Posterior cingulate gyrus (tissue), 11 donors: Measurements from ENCODE around the gene LARP6.
A peak's percentile ranks its signal among the peaks of the same experiment; 100 is the strongest.
"Not testable (repeated sequence)": the region's sequence is repeated elsewhere in the genome, so short reads cannot be mapped to it uniquely, and the experiment has no call there.

Experiments used
- DNase-seq, 10 donors: peaks; one replicate each; pipeline versions ENCODE4 v3.0.0 to v3.0.0-alpha.2; 2020 to 2021; ENCODE audit warnings: mixed read lengths in 3 of 10
- intact Hi-C: fragments of 100-400 bp; cut with DNase I; formaldehyde crosslinking; loops from one replicate; pipeline ENCODE4 v1.15.1; 2023

Gene LARP6

GRCh38 chr15:70833861-70834765, 19.8 kb downstream of the LARP6 start:
- DNase-seq: peak in 1 of 10 donors; percentile 31
- intact Hi-C loops: no loop called here

DNA sequence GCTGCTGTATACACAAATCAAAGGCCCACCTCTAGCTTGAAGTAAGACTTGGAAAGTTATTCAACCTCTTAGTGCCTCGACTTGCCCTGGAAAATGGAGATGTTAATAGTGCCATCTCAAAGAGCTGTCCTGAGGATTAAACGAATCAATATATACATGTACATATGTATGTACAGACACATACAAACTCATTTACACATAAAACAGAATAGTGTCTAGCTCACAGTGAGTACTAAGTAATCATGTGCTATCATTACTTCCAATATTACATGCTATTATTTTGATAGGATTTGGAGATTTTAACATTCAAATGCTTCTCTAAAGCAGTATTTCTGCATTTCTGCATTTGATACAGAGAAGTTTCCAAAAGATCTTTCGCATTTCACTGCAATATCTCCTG, 20.5 kb downstream of the LARP6 start:
- intact Hi-C loops: no loop called here
- DNase-seq: no peak

- intact Hi-C loops: no loop called here
- peak in 1 of 10 donors; percentile 68 for DNase-seq
These were observed 21.8 kb downstream of the LARP6 start for GRCh38 chr15:70832176-70832575.

- peak in 1 of 10 donors; percentile 54 for DNase-seq
- intact Hi-C loops: no loop called here
These were observed 22.7 kb downstream of the LARP6 start for GRCh38 chr15:70831094-70831911.

- DNase-seq: no peak
- intact Hi-C loops: no loop called here
These were observed 23.3 kb downstream of the LARP6 start for GRCh38 chr15:70830615-70831014.

- DNase-seq: no peak
- intact Hi-C loops: no loop called here
These were observed 24.4 kb downstream of the LARP6 start for GRCh38 chr15:70829371-70830166.

DNA sequence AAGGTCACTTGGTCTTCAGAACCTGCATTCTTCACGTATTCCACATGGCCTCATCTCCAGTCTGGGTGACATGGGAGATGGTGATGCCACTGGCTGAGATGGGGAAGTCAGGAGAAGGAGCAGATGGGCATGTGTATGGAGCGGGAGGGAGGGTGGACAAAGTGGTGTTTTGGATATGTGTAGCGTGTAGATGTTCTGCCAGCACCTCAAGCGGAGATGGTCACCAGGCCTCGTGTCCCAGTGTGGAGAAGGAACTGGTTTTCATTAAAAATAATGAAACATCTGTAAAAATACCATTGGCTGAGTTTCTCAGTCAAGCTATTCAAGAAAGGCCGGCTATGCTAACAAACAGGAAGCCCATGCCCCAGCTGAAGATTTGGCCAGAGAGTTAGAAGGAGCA, 26.2 kb downstream of the LARP6 start:
- DNase-seq: peak in 1 of 10 donors; percentile 46
- intact Hi-C loops: no loop called here

GRCh38 chr15:70826634-70827033, 27.3 kb downstream of the LARP6 start:
- intact Hi-C loops: no loop called here

GRCh38 chr15:70825841-70826240, 28.1 kb downstream of the LARP6 start:
- DNase-seq: no peak
- intact Hi-C loops: loop anchor here (1.0 kb wide), 1 partner anchor 49 kb away; no protein-coding TSS in a partner anchor

More at GRCh38 chr15:70826634-70827033, 27.3 kb downstream of the LARP6 start:
- peak in 1 of 10 donors; percentile 53 for DNase-seq

- intact Hi-C loops: no loop called here
- no peak for DNase-seq
These were observed 30.8 kb downstream of the LARP6 start for GRCh38 chr15:70823196-70823595.

- intact Hi-C loops: no loop called here
- no peak for DNase-seq
These were observed 33.7 kb downstream of the LARP6 start for GRCh38 chr15:70820214-70820613.

GRCh38 chr15:70818580-70818979, 35.4 kb downstream of the LARP6 start:
- intact Hi-C loops: no loop called here
- no peak for DNase-seq

GRCh38 chr15:70817266-70817665, 36.7 kb downstream of the LARP6 start:
- no peak for DNase-seq
- intact Hi-C loops: no loop called here

GRCh38 chr15:70815604-70816003, 38.4 kb downstream of the LARP6 start:
- DNase-seq: no peak
- intact Hi-C loops: no loop called here

DNA sequence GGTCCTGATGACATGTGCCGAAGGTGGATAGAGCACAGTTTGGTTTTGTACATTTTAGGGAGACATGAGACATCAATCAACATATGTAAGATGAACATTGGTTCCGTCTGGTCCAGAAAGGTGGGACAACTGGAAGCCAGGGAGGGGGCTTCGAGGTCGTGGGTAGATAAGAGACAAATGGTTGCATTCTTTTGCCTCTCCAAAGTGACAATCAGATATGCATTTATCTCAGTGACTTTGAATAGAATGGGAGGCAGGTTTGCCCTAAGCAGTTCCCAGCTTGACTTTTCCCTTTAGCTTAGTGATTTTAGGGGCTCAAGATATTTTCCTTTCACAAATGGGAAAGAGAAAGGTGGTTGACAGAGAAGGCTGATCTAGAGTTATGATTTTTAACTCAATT, 38.9 kb downstream of the LARP6 start:
- DNase-seq, intact Hi-C loops: not testable (repeated sequence)

GRCh38 chr15:70812827-70813364, 41.1 kb downstream of the LARP6 start:
- no peak for DNase-seq
- intact Hi-C loops: loop anchor here (2.0 kb wide), 1 partner anchor 134 kb away; no protein-coding TSS in a partner anchor

GRCh38 chr15:70810916-70811578, 42.9 kb downstream of the LARP6 start:
- DNase-seq: peak in 1 of 10 donors; percentile 75
- intact Hi-C loops: no loop called here

DNA sequence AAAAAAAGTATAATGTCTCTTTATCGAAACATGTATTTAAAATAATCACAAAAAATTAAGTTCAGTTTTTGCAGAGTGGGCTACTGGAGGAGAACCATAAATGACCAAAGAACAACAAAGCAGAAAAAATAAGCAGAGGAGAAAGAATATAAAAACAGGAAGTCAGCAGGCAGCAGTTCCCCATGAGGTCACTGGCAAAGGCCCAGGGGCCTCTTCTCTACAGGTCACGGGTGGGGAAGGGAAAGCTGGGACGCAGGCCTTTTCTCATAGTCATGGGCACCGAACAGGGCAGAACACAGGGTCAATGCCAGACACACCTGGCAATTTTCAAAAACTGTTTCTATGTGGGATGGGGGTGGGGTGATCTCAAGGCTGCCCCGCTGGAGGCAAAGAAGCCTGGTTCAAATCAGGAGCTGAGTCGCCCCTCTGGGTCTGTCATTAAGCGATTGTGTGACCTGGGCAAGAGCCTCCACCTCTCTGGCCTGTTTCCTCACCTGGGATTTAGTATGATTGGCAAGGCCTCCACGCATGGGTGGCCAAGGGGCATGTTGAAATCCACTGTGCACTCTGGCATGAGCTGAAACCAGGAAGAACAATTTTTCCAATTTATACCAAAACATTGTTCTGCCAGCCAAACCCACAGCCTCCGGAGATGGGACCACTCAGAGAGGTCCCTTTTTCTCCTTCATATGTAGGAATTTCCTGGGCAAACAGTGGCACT, 46.8 kb downstream of the LARP6 start:
- DNase-seq: peak in 3 of 10 donors; percentile 15 to 29 (median 15)

DNA sequence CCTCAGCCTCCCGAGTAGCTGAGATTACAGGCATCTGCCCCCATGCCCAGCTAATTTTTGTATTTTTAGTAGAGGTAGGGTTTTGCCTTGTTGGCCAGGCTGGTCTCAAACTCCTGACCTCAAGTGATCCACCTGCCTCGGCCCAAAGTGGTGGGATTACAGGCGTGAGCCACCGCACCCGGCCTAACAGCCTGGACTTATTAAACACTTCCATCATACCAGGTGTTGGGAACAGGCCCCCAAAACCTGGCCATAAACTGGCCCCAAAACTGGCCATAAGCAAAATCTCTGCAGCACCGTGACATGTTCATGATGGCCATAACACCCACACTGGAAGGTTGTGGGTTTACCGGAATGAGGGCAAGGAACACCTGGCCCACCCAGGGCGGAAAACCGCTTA, 49.6 kb downstream of the LARP6 start:
- intact Hi-C loops, DNase-seq: not testable (repeated sequence)

More for the DNA sequence above, 46.8 kb downstream of the LARP6 start:
- intact Hi-C loops: no loop called here
